K562 (cell line): ENCODE results near the gene SCYL1. TPM values are rescaled to one million over a fixed set of nuclear protein-coding genes. Genes with fewer than 3 reads are reported as not detected.
A peak's percentile ranks its signal among the peaks of the same experiment; 100 is the strongest.

ENCODE experiments used
- CREM ChIP-seq: IDR thresholded peaks from 2 replicates; pipeline ENCODE4 v1.6.1; 2014; ENCODE audit warnings: antibody characterized with exemption, low read depth
- EP400 ChIP-seq: fragments of 450-650 bp; IDR thresholded peaks from 2 replicates; pipeline ENCODE4 v1.6.1; 2017; ENCODE audit warnings: antibody characterized with exemption, mild to moderate bottlenecking, moderate library complexity
- FOXA3 ChIP-seq, 2 experiments: fragments of 450-650 bp in 1 of 2; sonication (generic) in 1 of 2; formaldehyde crosslinking; IDR thresholded peaks in 1 of 2; conservative IDR thresholded peaks in 1 of 2; 2 replicates each; pipeline versions ENCODE4 v1.4.0 to v1.8.0; 2020 to 2022; ENCODE audit warnings: mild to moderate bottlenecking in 2 of 2, missing genetic modification reagents in 1 of 2
- NFATC3 ChIP-seq: fragments of 450-650 bp; IDR thresholded peaks from 2 replicates; pipeline ENCODE4 v1.6.1; 2017; ENCODE audit warnings: mild to moderate bottlenecking
- PHF20 ChIP-seq: fragments of 450-650 bp; IDR thresholded peaks from 2 replicates; pipeline ENCODE4 v1.6.1; 2018; ENCODE audit not compliant: partially characterized antibody
- SREBF1 ChIP-seq: fragments of 150-350 bp; IDR thresholded peaks from 2 replicates; pipeline ENCODE4 v1.6.1; 2014; ENCODE audit warnings: antibody characterized with exemption, low read depth, low read length, borderline replicate concordance
- TAF1 ChIP-seq: IDR thresholded peaks from 2 replicates; pipeline ENCODE4 v1.6.1; 2011; ENCODE audit warnings: mild to moderate bottlenecking, low read length, moderate library complexity; ENCODE audit not compliant: insufficient read depth, control insufficient read depth, severe bottlenecking; ENCODE audit errors: extremely low read depth
- ZFP36 ChIP-seq: fragments of 150-350 bp; IDR thresholded peaks from 2 replicates; pipeline ENCODE4 v1.6.1; 2018; ENCODE audit warnings: low read length, low read depth; ENCODE audit not compliant: partially characterized antibody
- ZNF140 ChIP-seq: fragments of 250-450 bp; sonication (Bioruptor Pico); IDR thresholded peaks from 2 replicates; pipeline ENCODE4 v1.8.0; 2021; ENCODE audit warnings: moderate library complexity, mild to moderate bottlenecking, inconsistent platforms
- ZNF551 ChIP-seq: fragments of 250-450 bp; sonication (Bioruptor Pico); IDR thresholded peaks from 2 replicates; pipeline ENCODE4 v1.5.0; 2021; ENCODE audit warnings: mild to moderate bottlenecking, moderate library complexity
- ZNF76 ChIP-seq: fragments of 250-450 bp; sonication (Bioruptor Pico); IDR thresholded peaks from 2 replicates; pipeline ENCODE4 v1.4.0; 2020; ENCODE audit warnings: mild to moderate bottlenecking, moderate library complexity, borderline replicate concordance
- polyA plus RNA-seq, 8 experiments: library from polyadenylated mRNA; depleted of rRNA in 4 of 8; stranded (reverse) in 5 of 8; unstranded in 3 of 8; fragments of >200 nt; fragmentation: Nextera tagmentation in 2 of 8; fragmentation: Illumina TruSeq in 1 of 8; extraction: Ambion mirVana in 2 of 8; extraction: Trizol in 1 of 8; gene quantifications; 2 replicates each; pipeline versions ENCODE4 v1.2.1 to v1.2.3, GENCODE V29; 2011 to 2014; ENCODE audit warnings: inconsistent platforms in 1 of 8, missing spikeins in 1 of 8
- total RNA-seq, 7 experiments: library from RNA; depleted of rRNA in 6 of 7; stranded (reverse); fragments of >200 nt in 6 of 7; fragmentation: Illumina TruSeq in 2 of 7; extraction: Trizol in 2 of 7; gene quantifications; 2 replicates each; pipeline versions ENCODE4 v1.2.1 to v1.2.3, GENCODE V29; 2011 to 2021; ENCODE audit warnings: low replicate concordance in 1 of 7
- TF ChIP-seq, protein P1 (sequence below): IDR thresholded peaks from 3 replicates; pipeline ENCODE4 v1.6.1; 2011; ENCODE audit warnings: borderline replicate concordance, mild to moderate bottlenecking; ENCODE audit not compliant: insufficient read length, insufficient read depth
- TF ChIP-seq, protein P2 (sequence below), 2 experiments: fragments of 450-650 bp in 1 of 2; sonication (generic) in 1 of 2; formaldehyde crosslinking in 1 of 2; IDR thresholded peaks; 2 replicates each; pipeline versions ENCODE4 v1.7.1 to v1.9.0; 2016 to 2022; ENCODE audit warnings: inconsistent platforms in 1 of 2, mild to moderate bottlenecking in 1 of 2, missing genetic modification reagents in 1 of 2
- TF ChIP-seq, protein P3 (sequence below): sonication (generic); formaldehyde crosslinking; IDR thresholded peaks from 2 replicates; pipeline ENCODE4 v1.9.0; 2022; ENCODE audit warnings: mild to moderate bottlenecking, missing genetic modification reagents
- TF ChIP-seq, protein P4 (sequence below): fragments of 450-650 bp; IDR thresholded peaks from 2 replicates; pipeline ENCODE4 v1.6.1; 2016; ENCODE audit warnings: missing biosample characterization, missing genetic modification characterization

Gene SCYL1
- total and polyA plus RNA-seq, 9 of the 15 experiments (the other 6 are each of a cell fraction or from before 2014, with no cell fraction given) = 1.9 to 145 (median 57.6) TPM

DNA sequence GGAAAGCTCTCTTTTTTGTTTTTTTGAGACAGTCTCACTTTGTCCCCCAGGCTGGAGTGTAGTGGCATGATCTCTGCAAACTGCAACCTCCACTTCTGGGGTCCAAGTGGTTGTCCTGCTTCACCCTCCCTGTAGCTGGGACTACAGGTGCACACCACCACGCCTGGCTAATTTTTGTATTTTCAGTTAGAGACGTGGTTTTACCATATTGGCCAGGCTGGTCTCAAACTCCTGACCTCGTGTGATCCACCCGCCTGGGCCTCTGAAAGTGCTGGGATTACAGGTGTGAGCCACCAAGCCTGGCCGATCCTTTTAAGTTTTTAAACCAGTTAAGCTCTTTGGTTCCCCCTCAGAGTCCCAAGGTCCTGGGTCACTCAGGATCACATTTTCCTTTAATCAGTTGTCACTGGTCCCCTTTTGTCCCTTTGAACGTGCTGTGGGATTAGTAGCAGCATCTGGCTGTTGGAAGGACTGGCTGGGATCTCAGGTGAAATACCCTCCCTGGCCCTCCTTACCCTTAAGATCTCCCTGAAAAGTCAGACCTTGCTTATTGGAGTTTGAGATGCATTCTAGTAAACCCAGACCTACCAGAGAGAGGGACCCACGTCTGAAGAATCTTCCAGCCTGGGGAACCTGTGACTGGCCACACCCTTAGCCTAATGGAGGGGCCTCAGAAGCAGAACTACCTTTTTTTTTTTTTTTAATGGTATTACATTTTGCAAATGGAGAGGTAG is 17.9 kb upstream of the SCYL1 start (continued):
- TF ChIP-seq, protein P1, sequence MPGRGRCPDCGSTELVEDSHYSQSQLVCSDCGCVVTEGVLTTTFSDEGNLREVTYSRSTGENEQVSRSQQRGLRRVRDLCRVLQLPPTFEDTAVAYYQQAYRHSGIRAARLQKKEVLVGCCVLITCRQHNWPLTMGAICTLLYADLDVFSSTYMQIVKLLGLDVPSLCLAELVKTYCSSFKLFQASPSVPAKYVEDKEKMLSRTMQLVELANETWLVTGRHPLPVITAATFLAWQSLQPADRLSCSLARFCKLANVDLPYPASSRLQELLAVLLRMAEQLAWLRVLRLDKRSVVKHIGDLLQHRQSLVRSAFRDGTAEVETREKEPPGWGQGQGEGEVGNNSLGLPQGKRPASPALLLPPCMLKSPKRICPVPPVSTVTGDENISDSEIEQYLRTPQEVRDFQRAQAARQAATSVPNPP = no peak
- TF ChIP-seq, protein P2, sequence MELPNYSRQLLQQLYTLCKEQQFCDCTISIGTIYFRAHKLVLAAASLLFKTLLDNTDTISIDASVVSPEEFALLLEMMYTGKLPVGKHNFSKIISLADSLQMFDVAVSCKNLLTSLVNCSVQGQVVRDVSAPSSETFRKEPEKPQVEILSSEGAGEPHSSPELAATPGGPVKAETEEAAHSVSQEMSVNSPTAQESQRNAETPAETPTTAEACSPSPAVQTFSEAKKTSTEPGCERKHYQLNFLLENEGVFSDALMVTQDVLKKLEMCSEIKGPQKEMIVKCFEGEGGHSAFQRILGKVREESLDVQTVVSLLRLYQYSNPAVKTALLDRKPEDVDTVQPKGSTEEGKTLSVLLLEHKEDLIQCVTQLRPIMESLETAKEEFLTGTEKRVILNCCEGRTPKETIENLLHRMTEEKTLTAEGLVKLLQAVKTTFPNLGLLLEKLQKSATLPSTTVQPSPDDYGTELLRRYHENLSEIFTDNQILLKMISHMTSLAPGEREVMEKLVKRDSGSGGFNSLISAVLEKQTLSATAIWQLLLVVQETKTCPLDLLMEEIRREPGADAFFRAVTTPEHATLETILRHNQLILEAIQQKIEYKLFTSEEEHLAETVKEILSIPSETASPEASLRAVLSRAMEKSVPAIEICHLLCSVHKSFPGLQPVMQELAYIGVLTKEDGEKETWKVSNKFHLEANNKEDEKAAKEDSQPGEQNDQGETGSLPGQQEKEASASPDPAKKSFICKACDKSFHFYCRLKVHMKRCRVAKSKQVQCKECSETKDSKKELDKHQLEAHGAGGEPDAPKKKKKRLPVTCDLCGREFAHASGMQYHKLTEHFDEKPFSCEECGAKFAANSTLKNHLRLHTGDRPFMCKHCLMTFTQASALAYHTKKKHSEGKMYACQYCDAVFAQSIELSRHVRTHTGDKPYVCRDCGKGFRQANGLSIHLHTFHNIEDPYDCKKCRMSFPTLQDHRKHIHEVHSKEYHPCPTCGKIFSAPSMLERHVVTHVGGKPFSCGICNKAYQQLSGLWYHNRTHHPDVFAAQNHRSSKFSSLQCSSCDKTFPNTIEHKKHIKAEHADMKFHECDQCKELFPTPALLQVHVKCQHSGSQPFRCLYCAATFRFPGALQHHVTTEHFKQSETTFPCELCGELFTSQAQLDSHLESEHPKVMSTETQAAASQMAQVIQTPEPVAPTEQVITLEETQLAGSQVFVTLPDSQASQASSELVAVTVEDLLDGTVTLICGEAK (IDR thresholded peaks at IDR 0.05) = no peak; the same call in none of the 2 replicates
- TF ChIP-seq, protein P2 (CRISPR knock-in tag; IDR thresholded peaks at IDR 0.05) = peak; percentile 37
- TF ChIP-seq SREBF1 = no peak
- TF ChIP-seq PHF20 = no peak
- TF ChIP-seq FOXA3 (CRISPR knock-in tag; conservative IDR thresholded peaks at IDR 0.05 in 1 of 2, IDR thresholded peaks at IDR 0.05 in 1 of 2) = peak; percentile 11 to 60; a peak in 2 of 4 replicates
- TF ChIP-seq ZNF140 (CRISPR knock-in tag) = no peak
- TF ChIP-seq, protein P3, sequence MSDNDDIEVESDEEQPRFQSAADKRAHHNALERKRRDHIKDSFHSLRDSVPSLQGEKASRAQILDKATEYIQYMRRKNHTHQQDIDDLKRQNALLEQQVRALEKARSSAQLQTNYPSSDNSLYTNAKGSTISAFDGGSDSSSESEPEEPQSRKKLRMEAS (CRISPR knock-in tag) = peak; percentile 84
- TF ChIP-seq ZFP36 = no peak
- TF ChIP-seq, protein P4, sequence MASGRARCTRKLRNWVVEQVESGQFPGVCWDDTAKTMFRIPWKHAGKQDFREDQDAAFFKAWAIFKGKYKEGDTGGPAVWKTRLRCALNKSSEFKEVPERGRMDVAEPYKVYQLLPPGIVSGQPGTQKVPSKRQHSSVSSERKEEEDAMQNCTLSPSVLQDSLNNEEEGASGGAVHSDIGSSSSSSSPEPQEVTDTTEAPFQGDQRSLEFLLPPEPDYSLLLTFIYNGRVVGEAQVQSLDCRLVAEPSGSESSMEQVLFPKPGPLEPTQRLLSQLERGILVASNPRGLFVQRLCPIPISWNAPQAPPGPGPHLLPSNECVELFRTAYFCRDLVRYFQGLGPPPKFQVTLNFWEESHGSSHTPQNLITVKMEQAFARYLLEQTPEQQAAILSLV = no peak
- peak; percentile 89 for TF ChIP-seq TAF1
- peak; percentile 92 for TF ChIP-seq NFATC3
- peak; percentile 35 for TF ChIP-seq EP400
- peak; percentile 8; the same call in 1 of the 2 replicates for TF ChIP-seq CREM
- peak; percentile 96 for TF ChIP-seq ZNF551 (CRISPR knock-in tag)
- TF ChIP-seq ZNF76 (CRISPR knock-in tag) = no peak
